ENCODE results near the gene ALDH5A1.
A peak's percentile ranks its signal among the peaks of the same experiment; 100 is the strongest.

Gene ALDH5A1

GRCh38 chr6:24568683-24569082 is 73.9 kb downstream of the ALDH5A1 start:
- DNase-seq (ENCODE audit: low read depth, low spot score) = no peak

GRCh38 chr6:24569811-24570210 is 75.0 kb downstream of the ALDH5A1 start:
- DNase-seq (ENCODE audit: low read depth, low spot score) = no peak

GRCh38 chr6:24571361-24571760 is 76.6 kb downstream of the ALDH5A1 start:
- no peak for DNase-seq (ENCODE audit: low read depth, low spot score)

- DNase-seq (ENCODE audit: low read depth, low spot score) = peak; percentile 67
Observed at GRCh38 chr6:24574809-24575208, 80.0 kb downstream of the ALDH5A1 start.

GRCh38 chr6:24576447-24576846 is 81.7 kb downstream of the ALDH5A1 start:
- no peak for DNase-seq (ENCODE audit: low read depth, low spot score)

- DNase-seq (ENCODE audit: low read depth, low spot score) = peak; percentile 81
Observed at GRCh38 chr6:24581084-24581669, 86.4 kb downstream of the ALDH5A1 start.

GRCh38 chr6:24583463-24584381 is 89.0 kb downstream of the ALDH5A1 start:
- DNase-seq (ENCODE audit: low read depth, low spot score) = peak; percentile 78

- no peak for DNase-seq (ENCODE audit: low read depth, low spot score)
Observed at GRCh38 chr6:24584382-24584720, 89.6 kb downstream of the ALDH5A1 start.
